Liver (tissue), 9 donors: ENCODE measurements around the gene ANO8. TPM values are rescaled to one million over a fixed set of nuclear protein-coding genes. Genes with fewer than 3 reads are reported as not detected.

Experiments used
- DNase-seq: peaks from one replicate; pipeline ENCODE4 v3.0.0-alpha.2; 2017; ENCODE audit warnings: low spot score
- H3K27ac ChIP-seq, 2 donors: one replicate each; pipeline ENCODE4 v1.7.0; 2013; ENCODE audit warnings: inconsistent platforms in 2 of 2, low read length in 2 of 2, control low read depth in 1 of 2, low read depth in 1 of 2, mild to moderate bottlenecking in 1 of 2
- H3K27me3 ChIP-seq, 4 donors: one replicate each; pipeline versions ENCODE4 v1.6.1 to v1.7.0; 2013; ENCODE audit warnings: low read length in 3 of 4, inconsistent platforms in 1 of 4, mild to moderate bottlenecking in 1 of 4, moderate library complexity in 1 of 4; ENCODE audit not compliant: control insufficient read depth in 4 of 4, insufficient read depth in 4 of 4
- H3K36me3 ChIP-seq, 4 donors: one replicate each; pipeline versions ENCODE4 v1.6.1 to v1.7.0; 2013; ENCODE audit warnings: low read length in 3 of 4, mild to moderate bottlenecking in 3 of 4, low read depth in 1 of 4, moderate library complexity in 1 of 4; ENCODE audit not compliant: control insufficient read depth in 4 of 4, insufficient read depth in 3 of 4
- H3K4me1 ChIP-seq, 4 donors: one replicate each; pipeline versions ENCODE4 v1.6.1 to v1.7.0; 2013; ENCODE audit warnings: low read length in 3 of 4, mild to moderate bottlenecking in 3 of 4, moderate library complexity in 1 of 4; ENCODE audit not compliant: control insufficient read depth in 4 of 4, insufficient read depth in 4 of 4
- H3K4me3 ChIP-seq, 3 donors: one replicate each; pipeline versions ENCODE4 v1.6.1 to v1.7.0; 2013; ENCODE audit warnings: low read length in 3 of 3, control low read depth in 1 of 3, low read depth in 1 of 3, mild to moderate bottlenecking in 1 of 3
- H3K9ac ChIP-seq, 2 donors: one replicate each; pipeline ENCODE4 v1.7.0; 2013; ENCODE audit warnings: low read length in 2 of 2, mild to moderate bottlenecking in 2 of 2, moderate library complexity in 2 of 2, control low read depth in 1 of 2, low read depth in 1 of 2
- H3K9me3 ChIP-seq, 4 donors: one replicate each; pipeline versions ENCODE4 v1.6.1 to v1.7.0; 2013; ENCODE audit warnings: low read length in 3 of 4; ENCODE audit not compliant: control insufficient read depth in 4 of 4
- FOXA1 ChIP-seq: IDR thresholded peaks from 2 replicates; pipeline ENCODE4 v1.6.1; 2016; ENCODE audit warnings: antibody characterized with exemption
- GABPA ChIP-seq, 2 donors: IDR thresholded peaks in 1 of 2; conservative IDR thresholded peaks in 1 of 2; 2 replicates each; pipeline ENCODE4 v1.6.1; 2016; ENCODE audit warnings: antibody characterized with exemption in 2 of 2, mild to moderate bottlenecking in 1 of 2, moderate library complexity in 1 of 2
- HNF4A ChIP-seq, 2 donors: conservative IDR thresholded peaks; 2 replicates each; pipeline ENCODE4 v1.6.1; 2016; ENCODE audit warnings: antibody characterized with exemption in 2 of 2, mild to moderate bottlenecking in 2 of 2
- HNF4G ChIP-seq: IDR thresholded peaks from 2 replicates; pipeline ENCODE4 v1.6.1; 2016; ENCODE audit warnings: antibody characterized with exemption
- JUND ChIP-seq, 2 donors: IDR thresholded peaks; 2 replicates each; pipeline ENCODE4 v1.6.1; 2016; ENCODE audit warnings: antibody characterized with exemption in 2 of 2
- RAD21 ChIP-seq, 2 donors: IDR thresholded peaks; 2 replicates each; pipeline ENCODE4 v1.6.1; 2016; ENCODE audit warnings: antibody characterized with exemption in 2 of 2, mild to moderate bottlenecking in 2 of 2
- SP1 ChIP-seq: IDR thresholded peaks from 2 replicates; pipeline ENCODE4 v1.6.1; 2018; ENCODE audit warnings: antibody characterized with exemption, mild to moderate bottlenecking
- WGBS: extraction: QIAGEN DNeasy Blood & Tissue Kit; methylation state at CpG from one replicate; pipeline ENCODE4 v1.1.7; 2013; 5-methylcytosine and 5-hydroxymethylcytosine counted together
- polyA plus RNA-seq, 2 donors: library from polyadenylated mRNA; stranded (reverse) in 1 of 2; unstranded in 1 of 2; fragments of 200-250 nt in 1 of 2; fragments of >200 nt in 1 of 2; fragmentation: Nextera tagmentation in 1 of 2; extraction: Ambion mirVana in 1 of 2; gene quantifications; one replicate each; pipeline versions ENCODE4 v1.2.1 to v1.2.3, GENCODE V29; 2013 to 2015
- total RNA-seq, 2 donors: library from RNA; depleted of rRNA; stranded (reverse); fragments of >200 nt; gene quantifications; one replicate each; pipeline ENCODE4 v1.2.3, GENCODE V29; 2014
- TF ChIP-seq, protein P1 (sequence below): IDR thresholded peaks from 2 replicates; pipeline ENCODE4 v1.6.1; 2016; ENCODE audit warnings: antibody characterized with exemption
- TF ChIP-seq, protein P2 (sequence below): IDR thresholded peaks from 2 replicates; pipeline ENCODE4 v1.6.1; 2016; ENCODE audit warnings: antibody characterized with exemption, mild to moderate bottlenecking
- TF ChIP-seq, protein P3 (sequence below): fragments of 150-350 bp; IDR thresholded peaks from 2 replicates; pipeline ENCODE4 v1.5.1; 2017; ENCODE audit warnings: improper control_type of control experiment, low read depth, low read length; ENCODE audit not compliant: missing input control
- donor health status: healthy.
- donor health status: healthy.
- donor health status: healthy.
- donor health status: healthy.
- donor health status: healthy.

Gene ANO8
- total and polyA plus RNA-seq, 4 donors = 0.75 to 5.8 (median 2.1) TPM

DNA sequence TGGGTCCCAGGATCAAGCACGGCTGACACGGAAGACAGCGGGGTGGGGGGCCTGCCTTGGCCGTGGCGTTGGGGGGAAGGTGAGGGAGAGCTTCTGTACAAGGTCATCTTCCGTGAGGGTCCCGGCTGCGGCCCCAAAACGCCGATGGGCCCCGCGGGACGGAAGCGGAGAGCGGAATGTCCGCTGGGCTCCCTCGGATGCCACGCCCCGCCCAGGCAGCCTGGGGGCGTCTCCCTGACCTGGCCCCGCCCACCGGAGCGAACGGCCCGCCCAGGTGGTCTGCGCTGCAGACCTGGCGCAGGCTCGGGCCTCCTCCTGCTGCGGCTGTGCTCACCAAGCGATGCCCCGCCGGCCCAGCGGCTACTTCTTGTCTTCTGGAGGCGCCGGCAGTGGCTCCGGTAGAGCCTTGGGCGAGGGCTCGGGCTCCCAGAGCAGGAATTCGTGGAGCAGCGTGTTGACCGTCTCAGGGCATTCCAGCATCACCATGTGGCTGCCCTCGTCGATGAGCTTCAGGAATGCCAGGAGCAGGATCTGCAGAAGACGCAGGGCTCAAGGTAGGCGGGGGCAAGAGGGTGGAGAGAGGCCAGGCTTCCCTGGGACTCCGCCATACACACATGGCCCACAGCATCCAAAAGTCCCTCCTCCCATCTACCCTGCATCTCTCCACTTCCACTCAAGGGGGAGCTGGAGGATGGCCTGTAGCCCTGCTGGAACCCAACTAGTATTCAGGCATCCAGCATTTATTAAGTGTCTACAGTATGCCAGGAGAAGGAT is 42.2 kb downstream of the ANO8 start:
- no peak for TF ChIP-seq GABPA (IDR thresholded peaks at IDR 0.05 in 1 of 2, conservative IDR thresholded peaks at IDR 0.05 in 1 of 2)
- TF ChIP-seq JUND (IDR thresholded peaks at IDR 0.05) = no peak
- TF ChIP-seq HNF4G = no peak
- TF ChIP-seq, protein P1, sequence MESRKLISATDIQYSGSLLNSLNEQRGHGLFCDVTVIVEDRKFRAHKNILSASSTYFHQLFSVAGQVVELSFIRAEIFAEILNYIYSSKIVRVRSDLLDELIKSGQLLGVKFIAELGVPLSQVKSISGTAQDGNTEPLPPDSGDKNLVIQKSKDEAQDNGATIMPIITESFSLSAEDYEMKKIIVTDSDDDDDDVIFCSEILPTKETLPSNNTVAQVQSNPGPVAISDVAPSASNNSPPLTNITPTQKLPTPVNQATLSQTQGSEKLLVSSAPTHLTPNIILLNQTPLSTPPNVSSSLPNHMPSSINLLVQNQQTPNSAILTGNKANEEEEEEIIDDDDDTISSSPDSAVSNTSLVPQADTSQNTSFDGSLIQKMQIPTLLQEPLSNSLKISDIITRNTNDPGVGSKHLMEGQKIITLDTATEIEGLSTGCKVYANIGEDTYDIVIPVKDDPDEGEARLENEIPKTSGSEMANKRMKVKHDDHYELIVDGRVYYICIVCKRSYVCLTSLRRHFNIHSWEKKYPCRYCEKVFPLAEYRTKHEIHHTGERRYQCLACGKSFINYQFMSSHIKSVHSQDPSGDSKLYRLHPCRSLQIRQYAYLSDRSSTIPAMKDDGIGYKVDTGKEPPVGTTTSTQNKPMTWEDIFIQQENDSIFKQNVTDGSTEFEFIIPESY = no peak
- TF ChIP-seq FOXA1 = no peak
- TF ChIP-seq, protein P2, sequence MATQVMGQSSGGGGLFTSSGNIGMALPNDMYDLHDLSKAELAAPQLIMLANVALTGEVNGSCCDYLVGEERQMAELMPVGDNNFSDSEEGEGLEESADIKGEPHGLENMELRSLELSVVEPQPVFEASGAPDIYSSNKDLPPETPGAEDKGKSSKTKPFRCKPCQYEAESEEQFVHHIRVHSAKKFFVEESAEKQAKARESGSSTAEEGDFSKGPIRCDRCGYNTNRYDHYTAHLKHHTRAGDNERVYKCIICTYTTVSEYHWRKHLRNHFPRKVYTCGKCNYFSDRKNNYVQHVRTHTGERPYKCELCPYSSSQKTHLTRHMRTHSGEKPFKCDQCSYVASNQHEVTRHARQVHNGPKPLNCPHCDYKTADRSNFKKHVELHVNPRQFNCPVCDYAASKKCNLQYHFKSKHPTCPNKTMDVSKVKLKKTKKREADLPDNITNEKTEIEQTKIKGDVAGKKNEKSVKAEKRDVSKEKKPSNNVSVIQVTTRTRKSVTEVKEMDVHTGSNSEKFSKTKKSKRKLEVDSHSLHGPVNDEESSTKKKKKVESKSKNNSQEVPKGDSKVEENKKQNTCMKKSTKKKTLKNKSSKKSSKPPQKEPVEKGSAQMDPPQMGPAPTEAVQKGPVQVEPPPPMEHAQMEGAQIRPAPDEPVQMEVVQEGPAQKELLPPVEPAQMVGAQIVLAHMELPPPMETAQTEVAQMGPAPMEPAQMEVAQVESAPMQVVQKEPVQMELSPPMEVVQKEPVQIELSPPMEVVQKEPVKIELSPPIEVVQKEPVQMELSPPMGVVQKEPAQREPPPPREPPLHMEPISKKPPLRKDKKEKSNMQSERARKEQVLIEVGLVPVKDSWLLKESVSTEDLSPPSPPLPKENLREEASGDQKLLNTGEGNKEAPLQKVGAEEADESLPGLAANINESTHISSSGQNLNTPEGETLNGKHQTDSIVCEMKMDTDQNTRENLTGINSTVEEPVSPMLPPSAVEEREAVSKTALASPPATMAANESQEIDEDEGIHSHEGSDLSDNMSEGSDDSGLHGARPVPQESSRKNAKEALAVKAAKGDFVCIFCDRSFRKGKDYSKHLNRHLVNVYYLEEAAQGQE = no peak
- TF ChIP-seq RAD21 (IDR thresholded peaks at IDR 0.05) = peak; percentile 79 to 84
- TF ChIP-seq, protein P3, sequence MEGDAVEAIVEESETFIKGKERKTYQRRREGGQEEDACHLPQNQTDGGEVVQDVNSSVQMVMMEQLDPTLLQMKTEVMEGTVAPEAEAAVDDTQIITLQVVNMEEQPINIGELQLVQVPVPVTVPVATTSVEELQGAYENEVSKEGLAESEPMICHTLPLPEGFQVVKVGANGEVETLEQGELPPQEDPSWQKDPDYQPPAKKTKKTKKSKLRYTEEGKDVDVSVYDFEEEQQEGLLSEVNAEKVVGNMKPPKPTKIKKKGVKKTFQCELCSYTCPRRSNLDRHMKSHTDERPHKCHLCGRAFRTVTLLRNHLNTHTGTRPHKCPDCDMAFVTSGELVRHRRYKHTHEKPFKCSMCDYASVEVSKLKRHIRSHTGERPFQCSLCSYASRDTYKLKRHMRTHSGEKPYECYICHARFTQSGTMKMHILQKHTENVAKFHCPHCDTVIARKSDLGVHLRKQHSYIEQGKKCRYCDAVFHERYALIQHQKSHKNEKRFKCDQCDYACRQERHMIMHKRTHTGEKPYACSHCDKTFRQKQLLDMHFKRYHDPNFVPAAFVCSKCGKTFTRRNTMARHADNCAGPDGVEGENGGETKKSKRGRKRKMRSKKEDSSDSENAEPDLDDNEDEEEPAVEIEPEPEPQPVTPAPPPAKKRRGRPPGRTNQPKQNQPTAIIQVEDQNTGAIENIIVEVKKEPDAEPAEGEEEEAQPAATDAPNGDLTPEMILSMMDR = peak; percentile 58
- TF ChIP-seq HNF4A (conservative IDR thresholded peaks at IDR 0.05) = no peak
- peak; percentile 86 for DNase-seq

DNA sequence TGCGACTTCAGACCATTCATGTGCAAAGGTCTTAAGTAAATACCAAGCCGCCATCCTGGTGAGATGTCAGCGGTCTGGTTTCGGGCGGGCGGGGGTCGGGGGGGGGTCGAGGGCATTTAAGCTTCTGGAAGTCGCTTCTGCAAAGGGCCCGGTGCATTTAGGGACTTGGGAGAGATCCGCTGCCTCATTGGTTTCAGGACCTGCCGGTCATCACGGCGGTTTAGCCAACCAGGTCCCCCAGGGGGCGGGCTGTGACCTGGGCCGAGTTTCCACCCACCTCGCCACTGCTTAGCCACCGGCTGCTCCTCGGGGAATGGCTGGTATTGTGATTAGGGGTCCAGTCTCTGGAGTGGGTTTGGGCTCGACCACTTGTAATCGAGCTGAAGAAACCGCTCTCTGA is 45.2 kb downstream of the ANO8 start:
- peak; percentile 19 for TF ChIP-seq SP1
- no peak for TF ChIP-seq RAD21 (IDR thresholded peaks at IDR 0.05)
- DNase-seq = peak; percentile 81
- H3K36me3 ChIP-seq = peaks cover 0 to 4% (median 2%) of the 10 kb centered on the region in 4 donors
- no peak overlapping the region for H3K27ac ChIP-seq
- no peak overlapping the region for H3K9ac ChIP-seq
- WGBS = 22% methylated on average over 22 of the region's 22 CpGs
- H3K4me3 ChIP-seq = no peak overlapping the region
- H3K4me1 ChIP-seq = no peaks in the 10 kb centered on the region
- H3K9me3 ChIP-seq = no peaks in the 10 kb centered on the region
- H3K27me3 ChIP-seq = no peaks in the 10 kb centered on the region

More for the DNA sequence above, 42.2 kb downstream of the ANO8 start:
- Histone ChIP-seq H3K4me3 (peak overlapping the region in 2 of 3 donors; percentile 34 to 44), H3K27me3 (no peaks in the 10 kb centered on the region), H3K9me3 (no peaks in the 10 kb centered on the region), H3K36me3 (peaks cover 0 to 5% (median 2%) of the 10 kb centered on the region in 4 donors), H3K9ac (peak overlapping the region in 1 of 2 donors; percentile 10), H3K4me1 (no peaks in the 10 kb centered on the region), H3K27ac (peak overlapping the region in 1 of 2 donors; percentile 28)
- WGBS = 50% methylated on average over 46 of the region's 46 CpGs
